K562 (cell line): ENCODE measurements around the gene OR2AG1. TPM values are rescaled to one million over a fixed set of nuclear protein-coding genes. Genes with fewer than 3 reads are reported as not detected.
A peak's percentile ranks its signal among the peaks of the same experiment; 100 is the strongest.

Experiments
- ATAC-seq: fragments of 200-7000 bp; cut with Tn5 transposase; 3 replicates; pipeline ENCODE4 v1.9.1; 2020; ENCODE audit warnings: moderate library complexity
- BruUV-seq: library from RNA; stranded (reverse); fragments of 400-500 nt; replicated peaks from 2 replicates; lab custom pipeline; 2021; lab: Mats Ljungman, UMichigan
- CTCF ChIA-PET: fragments of 300-600 bp; formaldehyde crosslinking; extraction: SDS; loops from one replicate; lab custom pipeline; 2021; ENCODE audit warnings: low intra/inter-chr PET ratio; lab: Yijun Ruan, JAX
- POLR2A ChIA-PET: fragments of 300-600, 350-650 bp; sonication (Branson Sonifier 250); formaldehyde crosslinking; extraction: SDS; loops from one replicate; lab custom pipeline; 2021; ENCODE audit warnings: antibody characterized with exemption, inconsistent platforms; lab: Yijun Ruan, JAX
- DNase-seq, 4 experiments: peaks; one replicate each; pipeline versions ENCODE4 v3.0.0 to v3.0.0-alpha.2; 2011 to 2018; ENCODE audit warnings: low spot score in 3 of 4, mixed read lengths in 3 of 4; ENCODE audit errors: extremely low read depth in 1 of 4
- FAIRE-seq: peaks from 2 replicates; lab custom pipeline; 2011; peaks lifted over from hg19 to GRCh38; lab: Jason Lieb, UNC
- H2AFZ ChIP-seq: 2 replicates; pipeline ENCODE4 v1.6.0; 2011; ENCODE audit warnings: low read depth, low read length, control low read depth, inconsistent platforms
- H3K27ac ChIP-seq: fragments of 200-600 bp; 3 replicates; pipeline ENCODE4 v1.8.0; 2011; ENCODE audit warnings: low read depth, mild to moderate bottlenecking, control low read depth, inconsistent platforms, low read length, moderate library complexity, mixed read lengths; ENCODE audit errors: extremely low read depth
- H3K27me3 ChIP-seq, 2 experiments: fragments of 300-600 bp in 1 of 2; 2 replicates in 1 of 2; 3 replicates in 1 of 2; pipeline versions ENCODE4 v1.6.0 to v1.8.0; 2011; ENCODE audit warnings: inconsistent platforms in 2 of 2, low read length in 2 of 2, mild to moderate bottlenecking in 1 of 2, mixed read lengths in 1 of 2, moderate library complexity in 1 of 2; ENCODE audit not compliant: control insufficient read depth in 2 of 2, insufficient read depth in 2 of 2
- H3K36me3 ChIP-seq: fragments of 300-600 bp; 3 replicates; pipeline ENCODE4 v1.8.0; 2011; ENCODE audit warnings: mild to moderate bottlenecking, low read length, inconsistent platforms; ENCODE audit not compliant: control insufficient read depth, insufficient read depth
- H3K4me1 ChIP-seq, 2 experiments: fragments of 200-600 bp in 1 of 2; replicated peaks in 1 of 2; 2 replicates in 1 of 2; 3 replicates in 1 of 2; pipeline versions ENCODE4 v1.5.1 to v1.8.0; 2011; ENCODE audit warnings: inconsistent platforms in 2 of 2, low read length in 2 of 2, mild to moderate bottlenecking in 1 of 2, mixed read lengths in 1 of 2, moderate library complexity in 1 of 2; ENCODE audit not compliant: control insufficient read depth in 2 of 2, insufficient read depth in 2 of 2
- H3K4me2 ChIP-seq: 2 replicates; pipeline ENCODE4 v1.6.1; 2011; ENCODE audit warnings: low read length, control low read depth, inconsistent platforms, mixed read lengths; ENCODE audit not compliant: insufficient read depth
- H3K4me3 ChIP-seq: fragments of 200-600 bp; sonication (generic), shearing (Covaris generic); 2 replicates; pipeline ENCODE4 v1.5.1; 2016; ENCODE audit warnings: control low read depth, inconsistent platforms
- H3K79me2 ChIP-seq: fragments of 200-600 bp; 3 replicates; pipeline ENCODE4 v1.8.0; 2011; ENCODE audit warnings: low read length, inconsistent platforms; ENCODE audit not compliant: control insufficient read depth, insufficient read depth
- H3K9ac ChIP-seq, 2 experiments: 2 replicates each; pipeline versions ENCODE4 v1.6.0 to v1.6.1; 2011; ENCODE audit warnings: low read depth in 2 of 2, low read length in 2 of 2, control low read depth in 1 of 2, inconsistent platforms in 1 of 2, mild to moderate bottlenecking in 1 of 2, mixed read lengths in 1 of 2; ENCODE audit not compliant: insufficient read depth in 1 of 2
- H3K9me1 ChIP-seq: one replicate; pipeline ENCODE4 v1.6.0; 2011; ENCODE audit warnings: inconsistent platforms, mild to moderate bottlenecking, low read length, moderate library complexity; ENCODE audit not compliant: control insufficient read depth, insufficient read depth
- H3K9me3 ChIP-seq: replicated peaks from 2 replicates; pipeline ENCODE4 v1.5.1; 2011; ENCODE audit warnings: low read depth, low read length, inconsistent platforms; ENCODE audit not compliant: control insufficient read depth, insufficient read depth
- H4K20me1 ChIP-seq: replicated peaks from 2 replicates; pipeline ENCODE4 v1.6.1; 2011; ENCODE audit warnings: low read length, inconsistent platforms, mixed read lengths; ENCODE audit not compliant: control insufficient read depth, insufficient read depth
- CHD1 ChIP-seq: fragments of 200-600 bp; sonication (generic); IDR thresholded peaks from one replicate; pipeline ENCODE4 v1.6.1; 2012; ENCODE audit warnings: mild to moderate bottlenecking, moderate library complexity, low read length, inconsistent platforms
- ERF ChIP-seq: fragments of 450-650 bp; formaldehyde crosslinking; IDR thresholded peaks from 2 replicates; pipeline ENCODE4 v1.4.0; 2020; ENCODE audit warnings: mild to moderate bottlenecking, mixed read lengths
- GATAD2A ChIP-seq: fragments of 450-650 bp; IDR thresholded peaks from 2 replicates; pipeline ENCODE4 v1.6.1; 2017
- HDAC6 ChIP-seq: IDR thresholded peaks from 2 replicates; pipeline ENCODE4 v1.6.1; 2012; ENCODE audit warnings: low read depth, mild to moderate bottlenecking, control low read depth, inconsistent platforms, low read length, moderate library complexity
- NFYB ChIP-seq: IDR thresholded peaks from 2 replicates; pipeline ENCODE4 v1.6.1; 2011; ENCODE audit warnings: mild to moderate bottlenecking, moderate library complexity; ENCODE audit not compliant: insufficient read length; ENCODE audit errors: extremely low read depth
- PML ChIP-seq: IDR thresholded peaks from 2 replicates; pipeline ENCODE4 v1.6.1; 2012; ENCODE audit warnings: low read length, inconsistent platforms
- RBM14 ChIP-seq: fragments of 200-400 bp; formaldehyde crosslinking; IDR thresholded peaks from 2 replicates; pipeline ENCODE4 v1.6.1; 2018; ENCODE audit warnings: low read depth, mild to moderate bottlenecking, low read length, moderate library complexity, borderline replicate concordance; ENCODE audit not compliant: insufficient read depth
- RERE ChIP-seq: sonication (generic); formaldehyde crosslinking; IDR thresholded peaks from 2 replicates; pipeline ENCODE4 v1.8.0; 2023; ENCODE audit warnings: missing genetic modification reagents, mild to moderate bottlenecking, borderline replicate concordance
- SIRT6 ChIP-seq: IDR thresholded peaks from one replicate; pipeline ENCODE4 v1.6.1; 2012; ENCODE audit warnings: low read depth, mild to moderate bottlenecking, control low read depth, inconsistent platforms, low read length, moderate library complexity
- SMARCB1 ChIP-seq: IDR thresholded peaks from 2 replicates; pipeline ENCODE4 v1.6.1; 2011; ENCODE audit warnings: improper control_type of control experiment, low read depth; ENCODE audit not compliant: insufficient read length
- SREBF2 ChIP-seq: sonication (generic); formaldehyde crosslinking; IDR thresholded peaks from 2 replicates; pipeline ENCODE4 v1.4.0; 2020; ENCODE audit warnings: mild to moderate bottlenecking, missing genetic modification reagents
- STAT5B ChIP-seq: fragments of 250-450 bp; sonication (Bioruptor Pico); IDR thresholded peaks from 2 replicates; pipeline ENCODE4 v1.8.0; 2021; ENCODE audit warnings: mild to moderate bottlenecking, inconsistent platforms
- ZNF175 ChIP-seq: fragments of 200-800 bp; sonication (Bioruptor generic); IDR thresholded peaks from 2 replicates; pipeline ENCODE4 v1.6.1; 2016; ENCODE audit warnings: low read depth, mild to moderate bottlenecking, missing genetic modification characterization, missing compliant biosample characterization
- ZNF23 ChIP-seq: fragments of 250-450 bp; sonication (Bioruptor Pico); IDR thresholded peaks from 2 replicates; pipeline ENCODE4 v1.4.0; 2020; ENCODE audit warnings: mild to moderate bottlenecking
- ZNF696 ChIP-seq: fragments of 250-450 bp; sonication (Bioruptor Pico); conservative IDR thresholded peaks from 2 replicates; pipeline ENCODE4 v1.4.0; 2020; ENCODE audit warnings: mild to moderate bottlenecking, moderate library complexity
- WGBS: fragments of 100-300 bp; shearing (Covaris generic); methylation state at CpG from one replicate; pipeline ENCODE4 v1.1.6; 2016; ENCODE audit warnings: low coverage, mixed read lengths; ENCODE audit not compliant: insufficient coverage; ENCODE audit errors: missing lambda C conversion rate; 5-methylcytosine and 5-hydroxymethylcytosine counted together
- in situ Hi-C: fragments of 300-500 bp; cut with MboI; formaldehyde crosslinking; loops from 4 replicates; pipeline ENCODE4 v1.15.0; 2018; ENCODE audit warnings: inconsistent platforms, mixed read lengths
- intact Hi-C: fragments of 100-400 bp; cut with micrococcal nuclease; formaldehyde crosslinking; loops from 2 replicates; pipeline ENCODE4 v1.14.2; 2022
- polyA plus RNA-seq, 8 experiments: library from polyadenylated mRNA; depleted of rRNA in 4 of 8; stranded (reverse) in 5 of 8; unstranded in 3 of 8; fragments of >200 nt; fragmentation: Nextera tagmentation in 2 of 8; fragmentation: Illumina TruSeq in 1 of 8; extraction: Ambion mirVana in 2 of 8; extraction: Trizol in 1 of 8; gene quantifications; 2 replicates each; pipeline versions ENCODE4 v1.2.1 to v1.2.3, GENCODE V29; 2011 to 2014; ENCODE audit warnings: inconsistent platforms in 1 of 8, missing spikeins in 1 of 8
- total RNA-seq, 7 experiments: library from RNA; depleted of rRNA in 6 of 7; stranded (reverse); fragments of >200 nt in 6 of 7; fragmentation: Illumina TruSeq in 2 of 7; extraction: Trizol in 2 of 7; gene quantifications; 2 replicates each; pipeline versions ENCODE4 v1.2.1 to v1.2.3, GENCODE V29; 2011 to 2021; ENCODE audit warnings: low replicate concordance in 1 of 7
- TF ChIP-seq, protein P1 (sequence below): sonication (generic); formaldehyde crosslinking; IDR thresholded peaks from 2 replicates; pipeline ENCODE4 v1.5.0; 2020; ENCODE audit warnings: missing genetic modification reagents

The OR2AG1 gene
- total and polyA plus RNA-seq, 9 of the 15 experiments (the other 6 are each of a cell fraction or from before 2014, with no cell fraction given), result 0.05 to 0.11 (median 0.07) TPM; not detected in 5

DNA sequence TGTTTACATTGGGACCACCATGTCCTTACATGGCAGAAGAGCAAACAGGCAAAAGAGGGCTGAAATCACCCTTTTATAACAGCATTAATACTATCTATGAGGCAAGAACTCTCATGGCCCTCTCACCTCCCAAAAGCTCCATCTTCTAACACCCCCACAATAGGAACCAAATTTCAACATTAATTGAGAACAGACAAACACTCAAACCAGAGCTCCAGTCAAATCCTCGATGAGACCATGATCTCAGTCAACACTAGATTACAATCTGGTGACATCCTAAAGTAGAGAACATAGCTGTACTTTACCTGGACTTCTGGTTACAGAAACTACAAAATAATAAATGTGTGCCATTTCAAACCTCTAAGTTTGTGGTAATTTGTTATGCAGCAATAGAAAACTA is 36.2 kb upstream of the OR2AG1 start:
- peak overlapping the region; percentile 72 for H3K27ac ChIP-seq
- H3K27me3 ChIP-seq, result no peaks in the 10 kb centered on the region
- TF ChIP-seq SIRT6 (no peak), SMARCB1 (no peak), NFYB (no peak), RBM14 (no peak), GATAD2A (no peak), ERF (no peak), CHD1 (no peak), HDAC6 (no peak), SREBF2 (CRISPR knock-in tag) (no peak), ZNF23 (CRISPR knock-in tag) (no peak), ZNF175 (CRISPR knock-in tag) (no peak; the same call in 1 of the 2 replicates), PML (no peak), RERE (CRISPR knock-in tag) (no peak), ZNF696 (CRISPR knock-in tag) (no peak), STAT5B (CRISPR knock-in tag) (no peak)
- TF ChIP-seq, protein P1, sequence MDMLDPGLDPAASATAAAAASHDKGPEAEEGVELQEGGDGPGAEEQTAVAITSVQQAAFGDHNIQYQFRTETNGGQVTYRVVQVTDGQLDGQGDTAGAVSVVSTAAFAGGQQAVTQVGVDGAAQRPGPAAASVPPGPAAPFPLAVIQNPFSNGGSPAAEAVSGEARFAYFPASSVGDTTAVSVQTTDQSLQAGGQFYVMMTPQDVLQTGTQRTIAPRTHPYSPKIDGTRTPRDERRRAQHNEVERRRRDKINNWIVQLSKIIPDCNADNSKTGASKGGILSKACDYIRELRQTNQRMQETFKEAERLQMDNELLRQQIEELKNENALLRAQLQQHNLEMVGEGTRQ (CRISPR knock-in tag), result no peak
- H4K20me1 ChIP-seq, result no peaks in the 10 kb centered on the region
- no peaks in the 10 kb centered on the region for H3K36me3 ChIP-seq
- ChIA-PET POLR2A (interaction anchor here (0.7 to 2.1 kb wide), 5 partner anchors 8 to 20 kb away, joined by 3 to 10 read pairs (median 3); no protein-coding TSS in a partner anchor), CTCF (no interaction called here)
- DNase-seq, result no peak
- no peak for FAIRE-seq
- ATAC-seq, result no peak
- no TSS peak for BruUV-seq
- H3K9me1 ChIP-seq, result no peaks in the 10 kb centered on the region
- intact Hi-C loops, result no loop called here
- H3K9ac ChIP-seq, result 0 out of 4 replicates have a peak overlapping the region, but pooled peaks of 1 of the 2 experiments have one; percentile 48
- H3K9me3 ChIP-seq, result 0 out of 2 replicates have a peak, but pooled peaks cover 3% of the 10 kb centered on the region
- peak overlapping the region; percentile 82 for H2AFZ ChIP-seq
- WGBS, result 0% methylated on average over 1 of the region's 1 CpG
- in situ Hi-C loops, result no loop called here
- H3K4me2 ChIP-seq, result peak overlapping the region; percentile 53; the same call in 1 of the 2 replicates
- H3K4me1 ChIP-seq, result peaks cover 0 to 50% of the 10 kb centered on the region in 2 experiments
- no peaks in the 10 kb centered on the region for H3K79me2 ChIP-seq
- H3K4me3 ChIP-seq, result no peak overlapping the region
